Endometrial microvascular endothelial cells (primary cell): ENCODE results near the gene SLC26A1. TPM values are rescaled to one million over a fixed set of nuclear protein-coding genes. Genes with fewer than 3 reads are reported as not detected.
"Not testable (repeated sequence)": the region's sequence is repeated elsewhere in the genome, so short reads cannot be mapped to it uniquely, and the experiment has no call there.

ENCODE experiments used
- in situ Hi-C: cut with HindIII; loops from 2 replicates; pipeline ENCODE4 v1.10.0; 2017; ENCODE audit warnings: low sequenced_read_pairs, low pct_unique_long_range_greater_than_20kb; ENCODE audit errors: inconsistent ontology term
- total RNA-seq: library from RNA; depleted of rRNA; stranded (reverse); fragments of >200 nt; gene quantifications from one replicate; pipeline ENCODE4 v1.2.3, GENCODE V29; 2015; ENCODE audit errors: inconsistent ontology term

Gene SLC26A1
- total RNA-seq, 1 donor from 2014 or later = not detected

GRCh38 chr4:1002131-1002630 lies 9.0 kb upstream of the SLC26A1 start:
- in situ Hi-C loops = no loop called here

- in situ Hi-C loops = no loop called here
These were observed 8.4 kb upstream of the SLC26A1 start for GRCh38 chr4:1001561-1002130.

- in situ Hi-C loops = no loop called here
These were observed 7.6 kb upstream of the SLC26A1 start for GRCh38 chr4:1000686-1001260.

GRCh38 chr4:999882-1000425 lies 6.8 kb upstream of the SLC26A1 start:
- in situ Hi-C loops = no loop called here

- in situ Hi-C loops = not testable (repeated sequence)
These were observed 6.1 kb upstream of the SLC26A1 start for GRCh38 chr4:999240-999863.

- in situ Hi-C loops = no loop called here
These were observed 5.0 kb upstream of the SLC26A1 start for GRCh38 chr4:998096-998691.

GRCh38 chr4:997375-998071 lies 4.3 kb upstream of the SLC26A1 start:
- in situ Hi-C loops = no loop called here

- in situ Hi-C loops = no loop called here
These were observed 3.8 kb upstream of the SLC26A1 start for GRCh38 chr4:996997-997374.

- in situ Hi-C loops = no loop called here
These were observed 3.1 kb upstream of the SLC26A1 start for GRCh38 chr4:996030-996996.

GRCh38 chr4:995311-996026 lies 2.3 kb upstream of the SLC26A1 start:
- in situ Hi-C loops = no loop called here

- in situ Hi-C loops = no loop called here
These were observed 700 bp downstream of the SLC26A1 start for GRCh38 chr4:992297-993110.

GRCh38 chr4:991451-992296 lies 1.5 kb downstream of the SLC26A1 start:
- in situ Hi-C loops = no loop called here

GRCh38 chr4:990746-991367 lies 2.3 kb downstream of the SLC26A1 start:
- in situ Hi-C loops = no loop called here

- in situ Hi-C loops = no loop called here
These were observed 3.3 kb downstream of the SLC26A1 start for GRCh38 chr4:989722-990471.
